ENCODE measurements around the gene PLCB2.
A peak's percentile ranks its signal among the peaks of the same experiment; 100 is the strongest.

PLCB2 gene

DNA sequence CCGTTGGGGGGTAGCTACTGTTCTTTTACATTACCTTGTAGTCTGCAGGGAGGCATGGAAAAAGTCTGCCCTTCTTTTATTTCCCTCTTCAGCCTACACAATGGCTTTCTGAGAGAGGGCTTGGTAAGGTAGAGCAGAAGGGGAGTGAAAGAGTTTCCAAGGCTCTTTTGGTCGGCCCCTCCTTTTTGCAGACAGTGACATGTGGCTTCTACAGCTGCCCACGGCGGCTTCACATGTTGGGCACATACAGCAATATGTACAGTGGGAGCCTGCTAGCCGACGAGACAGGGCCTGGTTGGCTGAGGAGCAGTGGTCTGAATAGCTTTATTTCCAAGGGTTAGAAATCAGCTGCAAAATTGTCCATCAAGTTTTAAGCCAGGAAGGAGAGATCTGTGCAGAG, 19.7 kb upstream of the PLCB2 start:
- DNase-seq (ENCODE audit: low read depth in 2 of 2): no peak

DNA sequence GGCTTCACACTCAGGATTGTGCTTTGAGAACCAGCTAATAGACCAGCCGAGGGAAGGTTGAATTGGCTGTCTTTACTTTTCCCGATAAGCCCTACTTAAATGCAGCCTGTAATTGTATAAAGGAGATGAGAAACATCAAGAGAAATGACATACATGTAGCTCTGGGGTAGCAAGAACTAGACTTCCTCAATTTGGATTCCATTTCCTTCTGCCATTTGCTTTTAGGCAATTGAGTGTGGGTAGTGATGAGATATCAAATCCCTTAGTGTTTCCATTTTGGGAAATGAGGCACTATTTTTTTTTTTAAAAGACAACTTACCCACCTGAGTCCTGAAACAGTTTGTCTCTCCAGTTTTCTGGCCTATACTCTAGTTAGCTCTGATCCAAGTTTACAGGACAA, 18.0 kb upstream of the PLCB2 start:
- no peak for DNase-seq (ENCODE audit: low read depth in 2 of 2)

DNA sequence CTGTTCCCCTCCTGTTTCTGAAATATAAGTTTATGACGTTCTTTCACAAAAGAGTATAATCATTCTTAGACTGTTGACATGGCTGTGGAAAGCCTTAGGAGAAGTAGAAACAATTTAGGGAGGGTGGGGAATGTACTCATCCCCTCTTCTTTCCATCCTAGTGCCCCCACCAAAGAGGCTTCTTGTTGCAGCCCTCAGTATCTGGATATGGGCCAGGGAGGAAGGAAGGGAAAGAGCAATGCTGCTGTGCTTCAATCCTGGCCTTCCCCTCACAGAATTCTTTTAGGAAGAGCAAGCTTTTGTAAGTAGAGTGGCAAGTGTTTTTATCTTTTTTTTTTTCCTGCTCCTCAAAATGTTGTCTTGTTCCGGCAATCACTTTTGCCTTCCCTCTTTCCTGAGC, 17.5 kb upstream of the PLCB2 start:
- DNase-seq (ENCODE audit: low read depth in 2 of 2): no peak

DNA sequence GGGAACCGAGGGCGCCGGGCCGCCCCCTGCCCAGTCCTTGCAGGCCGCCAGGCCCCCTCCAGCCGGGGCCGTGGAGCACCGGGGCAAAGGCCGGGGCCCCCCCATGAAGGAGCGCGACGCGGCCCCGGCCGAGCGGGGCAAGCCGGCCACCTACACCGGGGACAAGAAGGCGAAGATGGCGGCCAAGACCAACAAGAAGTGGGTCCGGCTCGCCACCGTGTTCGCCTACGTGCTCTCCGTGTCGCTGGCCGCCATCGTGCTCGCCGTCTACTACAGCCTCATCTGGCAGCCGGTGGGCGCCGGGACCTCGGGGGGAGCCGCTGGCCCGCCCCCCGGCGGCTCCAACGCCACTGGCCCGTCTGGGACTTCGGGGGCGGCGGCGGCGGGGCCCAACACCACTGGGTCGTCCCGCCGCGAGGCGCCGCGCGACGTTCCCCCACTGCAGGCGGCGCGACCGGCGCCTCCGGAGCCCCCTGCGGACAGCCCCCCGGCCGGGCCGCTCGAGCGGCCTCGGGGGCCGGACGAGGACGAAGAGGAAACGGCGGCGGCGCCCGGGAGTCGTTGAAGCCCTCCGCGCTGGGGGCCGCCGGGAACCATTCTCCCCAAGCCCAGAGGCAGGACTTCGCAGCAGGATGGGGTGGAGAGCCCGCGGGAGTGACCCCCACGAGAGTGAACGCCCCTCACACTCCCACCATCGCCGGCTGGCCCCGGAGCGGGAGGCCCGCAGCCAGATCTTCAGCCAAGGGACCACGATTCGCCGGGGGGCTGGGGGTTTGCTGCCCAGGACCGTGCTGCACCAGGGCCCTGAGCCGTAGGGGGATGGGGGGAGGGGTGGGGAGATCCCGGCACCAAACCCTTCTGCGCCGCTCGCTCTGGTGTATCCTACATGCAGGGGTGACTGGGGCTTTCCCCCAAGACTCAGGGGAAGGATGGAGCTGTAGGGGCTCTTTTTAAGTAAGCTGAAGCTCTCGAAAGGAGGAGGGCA, 16.5 kb upstream of the PLCB2 start:
- DNase-seq (ENCODE audit: low read depth in 2 of 2): no peak

DNA sequence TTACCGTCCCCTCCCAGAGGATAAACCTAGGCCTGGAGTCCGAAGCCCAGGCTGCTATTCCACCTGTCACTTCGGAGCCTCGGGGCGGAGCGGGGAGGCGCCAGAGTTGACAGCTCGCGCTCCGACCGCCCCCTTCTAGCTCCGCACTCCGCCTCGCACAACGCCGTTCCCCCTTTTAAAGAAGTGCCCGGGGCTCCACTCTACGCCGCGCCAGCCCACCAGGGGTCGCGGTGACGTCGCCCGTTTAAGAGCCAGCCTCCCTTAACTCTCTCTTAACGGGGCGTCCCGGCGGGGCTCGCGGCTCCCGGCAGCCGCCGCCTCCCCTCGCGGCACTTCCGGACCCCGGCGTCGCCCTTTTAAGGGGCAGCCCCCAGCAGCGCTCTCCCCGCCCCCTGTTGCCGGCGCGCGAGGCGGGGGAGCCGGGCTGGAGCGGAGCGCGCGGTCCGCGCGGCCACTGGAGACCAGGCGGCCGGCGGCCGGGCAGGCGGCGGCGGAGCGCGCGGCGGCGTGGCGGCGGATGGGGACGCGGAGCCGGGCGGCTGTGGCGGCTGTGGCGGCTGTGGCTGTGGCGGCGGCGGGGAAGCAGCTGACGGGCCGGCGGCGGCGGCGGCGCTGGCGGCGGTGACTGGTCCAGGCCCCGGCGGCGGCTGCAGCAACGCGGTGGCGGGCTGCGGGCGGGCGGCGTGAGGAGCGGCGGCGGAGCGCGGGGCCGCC, 15.7 kb upstream of the PLCB2 start, which contains the start of gene INAFM2:
Gene INAFM2 (plus strand): TSS at position 454 of the 714 bp plus-strand sequence. CDS start 364 bp downstream, outside the sequence.
- DNase-seq (ENCODE audit: low read depth in 2 of 2): peak; percentile 69 to 81

DNA sequence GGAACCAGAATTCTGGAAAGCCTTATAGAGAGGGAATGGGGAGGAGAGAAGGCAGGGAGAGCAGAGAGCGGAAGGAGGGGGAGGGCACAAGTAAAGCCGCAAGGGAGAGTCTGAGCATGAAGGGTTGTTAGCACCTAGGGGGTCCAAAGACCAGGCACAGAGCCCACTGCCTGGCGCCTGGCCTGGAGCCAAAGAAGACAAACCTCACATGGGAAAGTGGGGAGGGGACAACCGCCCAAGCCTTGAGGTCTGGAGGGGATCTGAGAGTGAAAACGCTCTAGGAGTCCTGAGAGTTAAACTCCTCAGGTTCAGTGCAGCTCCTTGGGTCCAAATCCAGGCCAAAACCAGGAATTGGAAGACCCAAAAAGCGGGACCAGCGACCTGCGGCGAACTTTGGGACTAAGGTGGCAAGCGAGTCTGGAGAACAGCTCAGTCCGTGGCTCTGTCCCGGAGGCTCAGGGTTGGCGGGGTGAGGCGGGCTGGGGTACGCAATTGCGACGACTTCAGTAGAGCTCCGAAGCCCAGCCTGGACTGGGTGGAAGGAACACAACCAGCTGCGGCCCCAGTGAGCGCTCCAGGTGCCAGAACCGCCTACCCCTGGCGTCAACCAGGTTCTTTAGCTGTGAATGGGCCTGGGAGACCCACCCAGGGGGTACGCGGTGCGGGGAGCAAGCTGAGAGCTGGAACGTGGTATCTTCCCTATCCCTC, 14.9 kb upstream of the PLCB2 start:
- DNase-seq (ENCODE audit: low read depth in 2 of 2): no peak

DNA sequence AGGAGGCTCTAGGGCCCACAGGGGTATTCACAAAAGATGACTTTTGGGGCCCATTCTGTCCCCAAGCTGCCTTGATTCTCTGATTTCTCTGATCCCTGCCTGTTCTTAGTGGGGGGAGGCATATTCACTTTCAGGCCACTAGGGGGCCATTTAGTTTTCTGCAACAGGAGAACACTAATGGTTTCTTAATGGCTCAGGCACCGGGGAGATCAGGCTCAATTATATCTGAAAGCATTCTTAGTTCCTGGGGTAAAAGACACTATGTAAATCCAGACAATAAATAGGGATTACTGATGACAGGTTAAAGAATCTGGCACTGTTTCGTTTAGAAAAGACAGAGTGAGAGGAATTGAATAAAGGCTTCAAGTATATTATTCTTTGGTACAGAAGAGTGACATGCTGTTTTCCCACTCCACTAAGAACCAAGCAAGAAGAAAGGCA, 13.2 kb upstream of the PLCB2 start:
- no peak for DNase-seq (ENCODE audit: low read depth in 2 of 2)

DNA sequence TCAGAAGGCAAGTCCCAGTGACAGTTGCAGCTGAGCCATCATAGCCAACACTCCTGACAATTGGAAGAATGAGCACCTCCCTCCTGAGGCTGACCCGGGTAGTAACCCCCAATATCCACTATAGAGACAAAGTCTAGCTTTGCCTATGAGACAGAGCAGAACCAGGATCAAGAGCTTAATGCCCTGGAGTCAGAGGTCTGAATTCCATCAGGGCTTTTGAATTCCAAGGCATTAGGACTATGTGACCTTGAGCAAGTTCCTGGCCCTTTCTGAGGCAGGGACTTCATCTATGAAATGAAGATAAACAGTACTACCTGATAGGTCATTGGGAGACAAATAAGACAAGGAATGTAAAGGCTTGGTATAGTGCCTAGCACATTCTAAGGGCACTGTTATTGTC, 12.7 kb upstream of the PLCB2 start:
- DNase-seq (ENCODE audit: low read depth in 2 of 2): no peak

DNA sequence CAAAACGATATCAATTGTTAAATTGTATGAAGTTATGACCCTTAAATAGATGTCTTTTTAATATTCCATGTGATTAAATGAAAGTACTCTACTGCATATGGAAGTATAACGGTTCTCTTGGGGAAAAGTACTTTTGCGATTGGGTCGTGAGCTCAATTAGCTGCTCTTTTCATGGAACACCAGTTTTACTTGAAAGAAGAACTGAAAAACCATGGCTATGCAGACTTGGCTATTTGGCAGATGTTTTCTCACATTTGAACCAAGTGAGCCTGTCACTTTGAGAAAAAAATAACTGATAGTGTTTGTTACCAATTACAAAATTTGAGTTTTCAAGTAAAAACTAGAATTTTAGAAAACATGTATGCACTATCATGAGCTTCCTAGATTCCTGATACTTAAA, 9.8 kb upstream of the PLCB2 start:
- no peak for DNase-seq (ENCODE audit: low read depth in 2 of 2)

DNA sequence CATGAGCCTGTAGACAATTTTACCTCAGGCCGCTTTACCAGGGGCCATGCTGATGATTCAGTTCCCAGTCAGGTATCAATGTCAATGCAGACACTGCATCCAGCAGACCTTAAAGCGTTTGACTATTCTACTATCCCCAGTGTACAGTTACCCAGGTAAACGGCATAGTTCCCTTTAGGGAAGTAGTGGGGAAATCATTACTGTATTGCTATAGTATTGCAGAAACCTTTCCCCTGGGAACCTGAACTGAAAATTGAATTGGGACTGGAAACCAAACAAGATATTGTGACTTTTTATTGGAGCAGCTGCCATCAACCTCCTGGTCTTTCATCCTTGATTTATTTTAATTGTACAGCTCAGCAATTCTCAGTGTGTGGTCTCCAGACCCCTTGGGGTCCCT, 9.2 kb upstream of the PLCB2 start:
- no peak for DNase-seq (ENCODE audit: low read depth in 2 of 2)

DNA sequence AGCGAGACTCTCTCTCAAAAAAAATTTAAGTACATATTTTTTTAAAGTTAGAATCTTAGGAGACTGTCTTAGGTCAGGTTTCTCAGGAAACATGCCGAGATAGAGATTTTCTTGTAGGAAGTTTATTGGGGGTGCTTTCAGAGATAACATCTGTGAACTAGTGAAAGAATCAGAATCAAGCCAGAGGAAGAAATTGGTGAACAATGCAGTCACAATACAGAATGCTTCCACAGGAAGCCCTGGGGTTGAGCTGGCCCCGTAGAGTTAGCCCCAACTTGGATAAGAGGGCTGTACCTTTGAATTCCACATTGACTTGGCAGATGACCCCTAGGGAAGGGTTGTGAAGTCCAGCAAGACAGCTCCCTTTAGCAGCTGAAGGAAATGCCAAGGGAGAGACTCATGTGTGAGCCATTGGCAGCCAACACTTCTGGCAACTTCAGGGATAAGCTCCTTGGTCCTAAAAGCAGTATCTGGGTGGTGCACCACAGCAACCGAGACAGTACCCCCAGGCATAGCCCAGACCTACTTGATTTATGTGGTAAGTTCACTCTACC, 7.1 kb upstream of the PLCB2 start:
- no peak for DNase-seq (ENCODE audit: low read depth in 2 of 2)

DNA sequence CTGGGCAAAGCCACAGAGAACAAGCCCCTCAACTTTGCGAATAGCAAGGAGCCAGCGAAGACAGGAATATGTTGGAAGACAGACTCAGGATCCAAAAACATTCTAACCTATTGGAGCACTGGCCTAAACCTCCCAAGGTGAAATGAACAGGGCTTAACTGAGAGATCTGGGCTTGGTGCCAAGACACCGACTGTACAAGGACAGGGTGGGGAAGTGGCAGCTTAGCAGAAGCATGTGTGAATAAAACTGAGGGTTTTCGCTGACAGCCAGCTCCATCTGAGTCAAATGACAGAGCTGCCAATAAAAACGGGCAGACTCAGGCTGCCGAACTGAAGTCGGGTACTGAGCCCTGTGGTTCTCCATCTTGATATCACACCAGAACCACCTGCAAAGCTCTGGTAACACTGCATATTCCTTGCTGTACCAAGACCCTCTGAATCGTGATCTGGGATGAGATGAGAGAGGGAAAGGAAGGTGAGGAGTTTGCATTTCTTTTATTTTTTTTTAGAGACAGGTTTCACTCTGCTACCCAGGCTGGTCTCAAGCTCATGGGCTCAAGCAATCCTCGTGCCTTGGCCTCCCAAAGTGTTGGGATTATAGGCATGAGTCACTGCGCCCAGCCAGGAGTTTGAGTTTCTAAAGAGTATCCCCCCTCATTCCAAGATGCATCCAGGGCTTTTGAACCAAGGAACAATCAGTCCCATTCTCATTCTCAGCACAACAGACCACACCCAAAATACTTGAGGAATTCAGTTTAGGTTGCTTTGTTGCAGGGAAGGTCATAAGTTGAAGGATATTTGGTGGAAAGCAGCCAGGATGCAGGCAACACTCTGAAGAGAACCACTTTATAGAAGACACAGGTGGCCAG, 6.0 kb upstream of the PLCB2 start:
- no peak for DNase-seq (ENCODE audit: low read depth in 2 of 2)

DNA sequence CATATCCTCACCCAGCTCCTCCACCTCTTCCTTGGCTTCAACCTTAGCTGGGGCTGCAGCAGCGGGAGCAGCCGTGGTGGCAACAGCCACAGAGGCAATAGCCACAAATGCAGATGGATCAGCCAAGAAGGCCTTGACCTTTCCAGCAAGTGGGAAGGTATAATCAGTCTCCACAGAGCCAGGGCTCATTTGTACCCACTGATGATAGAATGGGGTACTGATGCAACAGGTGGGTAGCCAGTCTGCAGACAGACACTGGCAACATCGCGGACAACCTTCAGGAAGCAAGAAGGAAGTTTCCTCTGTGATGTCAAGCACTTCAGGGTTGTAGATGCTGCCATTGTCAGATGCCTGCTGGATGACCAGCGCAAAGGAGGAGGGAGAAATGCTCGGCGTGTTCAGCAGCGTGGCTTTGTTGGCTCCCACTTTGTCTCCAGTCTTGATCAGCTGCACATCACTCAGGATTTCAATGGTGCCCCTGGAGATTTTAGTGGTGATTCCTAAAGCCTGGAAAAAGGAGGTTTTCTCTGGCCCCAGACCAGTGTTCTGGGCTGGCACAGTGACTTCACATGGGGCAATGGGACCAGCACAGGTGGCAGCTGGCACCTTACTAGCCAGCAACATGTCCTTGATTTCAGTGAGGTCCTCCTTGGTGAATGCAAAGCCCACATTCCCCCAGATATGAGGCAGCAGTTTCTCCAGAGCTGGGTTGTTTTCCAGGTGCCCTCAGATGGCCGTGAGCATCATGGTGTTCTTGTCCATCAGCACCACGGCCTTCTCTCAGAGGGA, 4.8 kb upstream of the PLCB2 start:
- no peak for DNase-seq (ENCODE audit: low read depth in 2 of 2)

DNA sequence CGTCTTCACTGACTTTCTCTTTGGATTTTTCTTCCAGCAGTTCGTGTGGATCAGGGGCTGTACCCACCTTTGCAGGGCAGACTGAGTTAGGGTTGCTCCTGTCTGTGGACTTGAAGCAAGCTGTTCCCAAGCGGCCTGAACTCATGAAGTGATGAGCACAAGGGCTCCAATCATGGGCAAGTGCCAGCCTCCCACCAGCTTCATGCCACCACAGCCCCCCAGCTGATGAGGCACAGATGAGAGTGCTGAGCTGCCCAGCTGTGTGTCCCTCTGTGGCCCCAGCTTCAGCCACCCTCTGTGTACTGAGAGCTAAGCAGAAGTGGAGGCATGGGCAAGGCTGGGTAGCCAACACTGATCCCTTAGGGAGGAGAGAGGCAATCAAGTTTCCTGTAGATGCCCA, 3.3 kb upstream of the PLCB2 start:
- DNase-seq (ENCODE audit: low read depth in 2 of 2): no peak

DNA sequence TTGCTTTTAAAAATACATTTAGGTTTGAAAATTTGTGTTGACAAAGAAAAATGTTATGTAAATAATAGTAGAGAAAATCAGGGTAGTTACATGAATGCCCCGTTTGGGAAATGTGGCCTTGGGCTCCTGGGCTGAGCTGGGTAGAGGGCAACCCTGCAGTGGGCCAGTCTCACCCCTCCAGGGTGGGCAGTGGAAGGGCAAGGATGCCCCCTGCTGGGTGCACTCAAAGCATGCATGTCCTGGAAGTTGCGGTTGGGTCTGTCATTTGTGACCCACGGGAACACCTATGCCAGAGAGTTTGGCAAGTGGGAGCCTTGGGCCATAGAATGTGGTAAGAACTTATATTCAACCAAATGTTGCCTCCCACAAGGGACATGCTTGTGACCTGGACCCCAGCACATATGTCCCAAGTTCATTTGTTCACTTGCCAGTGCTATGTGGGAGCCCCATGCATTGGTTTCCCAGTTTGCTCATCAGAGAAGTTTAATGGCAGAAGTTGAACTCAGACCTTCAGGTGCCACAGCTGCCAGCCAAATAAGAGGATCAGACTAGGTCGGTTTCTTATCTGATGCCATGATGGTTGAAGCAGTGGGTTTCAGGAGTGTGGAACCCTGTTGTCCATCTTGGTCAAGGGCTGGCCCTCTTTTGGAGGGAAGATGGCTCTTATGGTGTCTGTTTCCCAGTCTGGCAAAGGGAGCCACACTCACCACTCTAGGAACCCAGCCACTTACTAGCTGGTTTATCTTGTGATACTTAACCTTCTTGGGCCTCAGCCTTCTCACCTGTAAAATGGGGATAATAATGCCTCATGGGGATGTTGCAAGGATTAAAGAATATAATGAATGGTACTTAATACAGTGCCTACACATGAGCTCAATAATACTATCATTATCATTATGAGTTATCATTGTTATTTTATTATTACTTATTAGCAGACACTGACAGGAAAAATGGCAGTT, 2.5 kb upstream of the PLCB2 start:
- no peak for DNase-seq (ENCODE audit: low read depth in 2 of 2)

DNA sequence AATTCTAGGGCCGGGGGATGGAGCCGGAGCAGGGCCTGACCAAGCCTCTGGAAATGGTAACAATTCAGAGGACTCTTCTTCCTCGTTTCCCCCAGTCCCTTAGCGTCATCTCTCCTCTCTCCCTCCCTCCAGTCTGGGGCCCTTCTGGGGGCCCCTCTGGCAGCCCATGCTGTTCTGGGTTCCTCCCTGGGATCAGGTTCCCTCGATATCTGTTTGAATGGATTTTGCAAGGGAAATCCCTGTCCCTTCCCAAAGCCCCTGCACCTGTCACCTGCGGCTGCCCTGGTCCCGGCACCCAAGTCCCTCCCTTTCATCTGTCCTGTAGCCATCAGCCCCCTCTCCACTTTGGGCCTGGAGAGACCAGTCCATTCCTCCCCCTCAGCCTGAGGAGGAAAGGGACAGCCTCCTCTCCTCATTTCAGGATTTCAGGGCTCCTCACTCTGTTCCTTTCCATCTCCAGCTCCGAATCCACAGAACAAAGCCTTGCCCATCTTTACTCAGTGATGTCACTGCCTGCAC, 1.7 kb upstream of the PLCB2 start:
- no peak for DNase-seq (ENCODE audit: low read depth in 2 of 2)

DNA sequence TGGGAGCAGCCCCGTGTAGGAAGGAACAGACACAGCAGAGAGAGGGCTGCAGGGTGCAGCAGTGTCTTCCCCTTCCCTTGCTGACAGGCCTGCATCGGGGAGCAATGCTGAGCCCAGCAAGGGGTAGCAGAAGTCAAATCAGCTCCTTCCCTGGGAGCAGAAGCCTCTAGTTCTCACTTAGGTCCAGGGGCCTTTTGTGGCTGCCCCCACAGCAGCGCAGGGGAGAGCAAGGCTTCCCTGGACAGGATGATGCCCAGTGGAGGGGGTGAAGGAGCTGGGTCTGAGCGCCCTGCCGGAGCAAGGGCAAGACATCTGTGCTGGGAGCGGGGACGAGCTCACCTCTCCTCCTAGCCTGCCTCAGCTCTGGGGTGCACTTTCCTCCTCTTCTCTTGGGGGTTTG, 827 bp downstream of the PLCB2 start:
- no peak for DNase-seq (ENCODE audit: low read depth in 2 of 2)

DNA sequence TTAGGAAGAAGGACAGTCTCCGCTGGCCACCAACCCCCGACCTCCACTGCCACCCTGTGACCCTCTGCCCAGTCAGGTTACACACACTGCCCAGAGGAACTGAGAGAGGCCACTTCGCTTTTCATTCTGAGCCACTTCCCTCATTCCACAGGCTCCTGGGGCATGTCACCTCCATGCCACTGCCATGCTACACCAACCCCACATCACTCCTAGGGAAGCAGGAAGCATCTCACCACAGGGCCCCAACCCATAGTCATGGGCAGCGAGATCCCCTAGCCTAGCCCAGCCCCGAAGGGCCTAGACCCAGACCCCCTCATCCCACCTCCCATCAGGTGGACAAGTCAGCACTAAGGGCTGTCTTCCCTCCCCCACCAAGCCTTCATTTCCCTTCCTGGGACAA, 1.4 kb downstream of the PLCB2 start:
- DNase-seq (ENCODE audit: low read depth in 2 of 2): no peak

DNA sequence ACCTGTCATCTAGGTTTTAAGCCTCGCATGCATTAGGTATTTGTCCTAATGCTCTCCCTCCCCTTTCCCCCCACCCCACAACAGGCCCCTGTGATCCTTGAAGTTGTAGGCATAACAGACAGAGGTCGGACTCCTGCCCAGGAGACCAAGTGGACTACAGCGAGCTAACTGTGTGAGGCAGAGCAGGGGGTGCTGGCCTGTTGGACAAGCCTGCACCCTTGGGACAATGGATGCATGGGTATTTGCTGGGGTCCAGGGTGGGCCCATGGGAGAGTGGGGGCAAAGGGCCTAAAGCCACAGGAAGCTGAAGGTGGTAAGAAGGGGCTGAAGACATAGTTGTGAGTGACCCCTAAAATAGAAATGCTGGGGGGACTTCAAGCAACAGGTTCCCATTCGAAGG, 2.5 kb downstream of the PLCB2 start:
- no peak for DNase-seq (ENCODE audit: low read depth in 2 of 2)
